GM06990 (cell line): ENCODE data around the gene ATG4B.

Source experiments
- DNase-seq: peaks from one replicate; pipeline ENCODE4 v3.0.0-alpha.2; 2011; ENCODE audit not compliant: insufficient read length; ENCODE audit errors: extremely low read depth
- H3K27me3 ChIP-seq: replicated peaks from 2 replicates; pipeline ENCODE4 v1.6.0; 2011; ENCODE audit warnings: low read length; ENCODE audit not compliant: control insufficient read depth, insufficient read depth
- H3K36me3 ChIP-seq: 2 replicates; pipeline ENCODE4 v1.5.1; 2011; ENCODE audit warnings: low read length; ENCODE audit not compliant: control insufficient read depth, insufficient read depth
- H3K4me3 ChIP-seq: replicated peaks from 2 replicates; pipeline ENCODE4 v1.5.1; 2011; ENCODE audit warnings: low read depth, mild to moderate bottlenecking, control low read depth, low read length
- CTCF ChIP-seq: IDR thresholded peaks from 2 replicates; pipeline ENCODE4 v1.5.1; 2011; ENCODE audit warnings: low read length, control low read depth, mild to moderate bottlenecking, inconsistent platforms; ENCODE audit not compliant: insufficient read depth, poor library complexity, severe bottlenecking

ATG4B gene

GRCh38 chr2:241635756-241636155 lies 1.7 kb upstream of the ATG4B start:
- Histone ChIP-seq H3K4me3 (peak overlapping the region; percentile 89), H3K27me3 (no peaks in the 10 kb centered on the region), H3K36me3 (peaks cover 13% of the 10 kb centered on the region)
- DNase-seq: no peak
- TF ChIP-seq CTCF: no peak

GRCh38 chr2:241636182-241637017 lies 1.1 kb upstream of the ATG4B start:
- peak; percentile 70 for DNase-seq
- H3K27me3 ChIP-seq: no peaks in the 10 kb centered on the region
- peaks cover 13% of the 10 kb centered on the region for H3K36me3 ChIP-seq
- H3K4me3 ChIP-seq: peak overlapping the region; percentile 89
- no peak for TF ChIP-seq CTCF

- H3K27me3 ChIP-seq: no peaks in the 10 kb centered on the region
- peak overlapping the region; percentile 89 for H3K4me3 ChIP-seq
- no peak for DNase-seq
- no peak for TF ChIP-seq CTCF
- H3K36me3 ChIP-seq: peaks cover 7% of the 10 kb centered on the region
These were observed 535 bp downstream of the ATG4B start for GRCh38 chr2:241637795-241638660.

- H3K4me3 ChIP-seq: no peak overlapping the region
- TF ChIP-seq CTCF: no peak
These were observed 1.4 kb downstream of the ATG4B start for GRCh38 chr2:241638940-241639339.

GRCh38 chr2:241639385-241639784 lies 1.9 kb downstream of the ATG4B start:
- H3K36me3 ChIP-seq: peaks cover 3% of the 10 kb centered on the region; the same call in 1 of the 2 replicates
- DNase-seq: no peak
- no peak overlapping the region for H3K4me3 ChIP-seq
- TF ChIP-seq CTCF: no peak
- no peaks in the 10 kb centered on the region for H3K27me3 ChIP-seq

More at GRCh38 chr2:241638940-241639339, 1.4 kb downstream of the ATG4B start:
- no peak for DNase-seq
- no peaks in the 10 kb centered on the region for H3K27me3 ChIP-seq
- H3K36me3 ChIP-seq: peaks cover 3% of the 10 kb centered on the region; the same call in 1 of the 2 replicates
